T47D (cell line): ENCODE results near the gene SPATA16.
"Not testable (repeated sequence)": the region's sequence is repeated elsewhere in the genome, so short reads cannot be mapped to it uniquely, and the experiment has no call there.

Experiments
- DNase-seq, 2 experiments: peaks; one replicate each; pipeline versions ENCODE4 v3.0.0 to v3.0.0-alpha.2; 2011 to 2012; ENCODE audit warnings: low read depth in 1 of 2, low spot score in 1 of 2
- JUND ChIP-seq: IDR thresholded peaks from 2 replicates; pipeline ENCODE4 v1.6.1; 2012; ENCODE audit warnings: low read depth
- in situ Hi-C: cut with HindIII; loops from 2 replicates; pipeline ENCODE4 v1.10.0; 2016; ENCODE audit warnings: low sequenced_read_pairs, low pct_unique_long_range_greater_than_20kb

SPATA16 gene

GRCh38 chr3:173045770-173046382, 95.2 kb downstream of the SPATA16 start:
- in situ Hi-C loops = no loop called here
- DNase-seq = no peak
- no peak for TF ChIP-seq JUND

- TF ChIP-seq JUND = no peak
- DNase-seq = no peak
- in situ Hi-C loops = no loop called here
Observed at GRCh38 chr3:173044998-173045397, 96.0 kb downstream of the SPATA16 start.

- DNase-seq = no peak
- no peak for TF ChIP-seq JUND
- in situ Hi-C loops = no loop called here
Observed at GRCh38 chr3:173043757-173044156, 97.3 kb downstream of the SPATA16 start.

- in situ Hi-C loops = no loop called here
- TF ChIP-seq JUND = no peak
- no peak for DNase-seq
Observed at GRCh38 chr3:173038484-173038871, 102.6 kb downstream of the SPATA16 start.

GRCh38 chr3:173037840-173038483, 103.1 kb downstream of the SPATA16 start:
- no peak for TF ChIP-seq JUND
- no peak for DNase-seq
- in situ Hi-C loops = no loop called here

GRCh38 chr3:173030273-173030672, 110.8 kb downstream of the SPATA16 start:
- no peak for TF ChIP-seq JUND

GRCh38 chr3:173028351-173028750, 112.7 kb downstream of the SPATA16 start:
- TF ChIP-seq JUND = no peak
- in situ Hi-C loops = no loop called here
- no peak for DNase-seq

More at GRCh38 chr3:173030273-173030672, 110.8 kb downstream of the SPATA16 start:
- no peak for DNase-seq
- in situ Hi-C loops = no loop called here

GRCh38 chr3:173027429-173027828, 113.6 kb downstream of the SPATA16 start:
- TF ChIP-seq JUND = no peak
- DNase-seq = no peak
- in situ Hi-C loops = no loop called here

- TF ChIP-seq JUND = no peak
- in situ Hi-C loops = no loop called here
- DNase-seq = peak in 1 of 2 experiments; percentile 44
Observed at GRCh38 chr3:173025941-173026340, 115.1 kb downstream of the SPATA16 start.

GRCh38 chr3:173021547-173022185, 119.4 kb downstream of the SPATA16 start:
- in situ Hi-C loops = no loop called here
- DNase-seq = no peak
- no peak for TF ChIP-seq JUND

- in situ Hi-C loops, DNase-seq: not testable (repeated sequence)
Observed at GRCh38 chr3:173020128-173020527, 120.9 kb downstream of the SPATA16 start.

GRCh38 chr3:173019378-173019777, 121.7 kb downstream of the SPATA16 start:
- TF ChIP-seq JUND = no peak
- DNase-seq = no peak
- in situ Hi-C loops = no loop called here

GRCh38 chr3:173018758-173019157, 122.3 kb downstream of the SPATA16 start:
- TF ChIP-seq JUND = no peak
- in situ Hi-C loops = no loop called here

More at GRCh38 chr3:173018758-173019157, 122.3 kb downstream of the SPATA16 start:
- DNase-seq = no peak
